KMS-11 (cell line): Measurements from ENCODE around the gene CECR2.

Source experiments
- H2AFZ ChIP-seq: fragments of 200-600 bp; sonication (generic); 2 replicates; pipeline ENCODE4 v1.6.1; 2016; ENCODE audit warnings: antibody characterized with exemption, mixed run types, low read depth
- H3K27ac ChIP-seq: fragments of 200-600 bp; sonication (generic); 2 replicates; pipeline ENCODE4 v1.6.1; 2016; ENCODE audit warnings: mild to moderate bottlenecking, mixed run types
- H3K27me3 ChIP-seq: fragments of 200-600 bp; sonication (generic); 2 replicates; pipeline ENCODE4 v1.6.1; 2017; ENCODE audit warnings: mild to moderate bottlenecking, low read depth, mixed run types, moderate library complexity; ENCODE audit not compliant: insufficient read depth
- H3K36me3 ChIP-seq: fragments of 200-600 bp; sonication (generic); 2 replicates; pipeline ENCODE4 v1.6.1; 2017; ENCODE audit warnings: mild to moderate bottlenecking, mixed run types; ENCODE audit not compliant: insufficient read depth
- H3K4me1 ChIP-seq: fragments of 200-600 bp; sonication (generic); 2 replicates; pipeline ENCODE4 v1.6.1; 2016; ENCODE audit warnings: mild to moderate bottlenecking, low read depth, mixed run types; ENCODE audit not compliant: poor library complexity, severe bottlenecking
- H3K4me2 ChIP-seq: fragments of 200-600 bp; sonication (generic); 2 replicates; pipeline ENCODE4 v1.7.0; 2016; ENCODE audit warnings: mild to moderate bottlenecking, mixed run types
- H3K4me3 ChIP-seq: fragments of 200-600 bp; sonication (generic); IDR thresholded peaks from 2 replicates; pipeline ENCODE4 v1.6.1; 2017; ENCODE audit warnings: low read depth, low read length, mixed read lengths; ENCODE audit not compliant: insufficient read depth
- H3K79me2 ChIP-seq: fragments of 200-600 bp; sonication (generic); 2 replicates; pipeline ENCODE4 v1.6.1; 2016; ENCODE audit warnings: low read depth, mixed run types; ENCODE audit not compliant: insufficient read depth
- H3K9ac ChIP-seq: fragments of 200-600 bp; sonication (generic); 2 replicates; pipeline ENCODE4 v1.6.1; 2016; ENCODE audit warnings: mild to moderate bottlenecking, mixed run types
- H4K20me1 ChIP-seq: fragments of 200-600 bp; sonication (generic); 2 replicates; pipeline ENCODE4 v1.6.1; 2016; ENCODE audit warnings: mild to moderate bottlenecking, mixed run types; ENCODE audit not compliant: insufficient read depth
- TF ChIP-seq, protein P1 (sequence below): fragments of 200-600 bp; sonication (generic); conservative IDR thresholded peaks from 2 replicates; pipeline ENCODE4 v1.6.1; 2017; ENCODE audit warnings: low read depth, mild to moderate bottlenecking, antibody characterized with exemption, low read length, moderate library complexity, mixed read lengths

Gene CECR2

DNA sequence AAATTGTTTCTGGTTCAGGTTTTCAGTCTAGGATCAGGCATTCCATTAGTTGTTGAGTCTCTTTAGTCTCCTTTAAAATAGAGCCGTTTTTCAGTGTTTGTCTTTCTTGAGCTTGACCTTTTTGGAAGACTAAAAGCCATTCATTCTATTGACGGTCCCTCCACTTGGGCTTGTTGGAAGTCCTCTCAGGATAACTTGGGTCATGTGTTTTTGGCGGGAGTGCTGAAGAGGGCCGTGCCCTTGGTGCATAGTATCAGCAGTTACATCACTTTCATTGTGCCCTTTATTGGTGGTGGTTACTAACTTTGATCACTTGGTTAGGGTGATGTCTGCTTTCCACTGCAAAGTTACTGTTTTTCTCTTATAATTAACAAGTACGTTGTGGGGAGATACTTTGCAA lies 20.8 kb downstream of the CECR2 start:
- Histone ChIP-seq H4K20me1 (no peaks in the 10 kb centered on the region), H3K9ac (no peak overlapping the region), H3K27ac (no peak overlapping the region), H3K79me2 (no peaks in the 10 kb centered on the region), H3K4me1 (peaks cover 8% of the 10 kb centered on the region), H3K27me3 (no peaks in the 10 kb centered on the region), H3K4me2 (no peak overlapping the region), H3K4me3 (no peak overlapping the region), H3K36me3 (no peaks in the 10 kb centered on the region), H2AFZ (no peak overlapping the region)
- TF ChIP-seq, protein P1, sequence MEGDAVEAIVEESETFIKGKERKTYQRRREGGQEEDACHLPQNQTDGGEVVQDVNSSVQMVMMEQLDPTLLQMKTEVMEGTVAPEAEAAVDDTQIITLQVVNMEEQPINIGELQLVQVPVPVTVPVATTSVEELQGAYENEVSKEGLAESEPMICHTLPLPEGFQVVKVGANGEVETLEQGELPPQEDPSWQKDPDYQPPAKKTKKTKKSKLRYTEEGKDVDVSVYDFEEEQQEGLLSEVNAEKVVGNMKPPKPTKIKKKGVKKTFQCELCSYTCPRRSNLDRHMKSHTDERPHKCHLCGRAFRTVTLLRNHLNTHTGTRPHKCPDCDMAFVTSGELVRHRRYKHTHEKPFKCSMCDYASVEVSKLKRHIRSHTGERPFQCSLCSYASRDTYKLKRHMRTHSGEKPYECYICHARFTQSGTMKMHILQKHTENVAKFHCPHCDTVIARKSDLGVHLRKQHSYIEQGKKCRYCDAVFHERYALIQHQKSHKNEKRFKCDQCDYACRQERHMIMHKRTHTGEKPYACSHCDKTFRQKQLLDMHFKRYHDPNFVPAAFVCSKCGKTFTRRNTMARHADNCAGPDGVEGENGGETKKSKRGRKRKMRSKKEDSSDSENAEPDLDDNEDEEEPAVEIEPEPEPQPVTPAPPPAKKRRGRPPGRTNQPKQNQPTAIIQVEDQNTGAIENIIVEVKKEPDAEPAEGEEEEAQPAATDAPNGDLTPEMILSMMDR: no peak

DNA sequence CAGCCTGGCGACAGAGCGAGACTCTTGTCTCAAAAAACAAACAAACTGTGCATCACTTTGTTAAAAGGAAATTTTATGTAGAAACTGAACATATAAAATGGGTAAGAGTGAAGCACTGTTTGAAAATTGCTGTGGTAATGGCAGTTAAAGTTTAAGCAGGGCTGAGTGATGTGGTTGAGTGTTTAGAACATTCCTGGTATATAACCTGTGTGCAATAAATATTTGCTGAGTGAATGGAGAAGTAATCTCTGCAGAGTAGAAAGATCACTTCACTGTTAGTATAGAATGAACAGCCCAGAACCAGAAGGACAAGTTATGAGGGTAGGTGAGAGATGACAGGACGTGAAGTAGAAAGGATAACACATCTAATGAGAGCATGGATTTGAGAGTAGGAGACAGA lies 27.3 kb downstream of the CECR2 start:
- H3K36me3 ChIP-seq: no peaks in the 10 kb centered on the region
- H3K27ac ChIP-seq: no peak overlapping the region
- H2AFZ ChIP-seq: no peak overlapping the region
- no peaks in the 10 kb centered on the region for H3K79me2 ChIP-seq
- H3K27me3 ChIP-seq: no peaks in the 10 kb centered on the region
- TF ChIP-seq, protein P1: no peak
- no peak overlapping the region for H3K9ac ChIP-seq
- peaks cover 8% of the 10 kb centered on the region for H3K4me1 ChIP-seq
- no peak overlapping the region for H3K4me3 ChIP-seq
- no peaks in the 10 kb centered on the region for H4K20me1 ChIP-seq
- no peak overlapping the region for H3K4me2 ChIP-seq

DNA sequence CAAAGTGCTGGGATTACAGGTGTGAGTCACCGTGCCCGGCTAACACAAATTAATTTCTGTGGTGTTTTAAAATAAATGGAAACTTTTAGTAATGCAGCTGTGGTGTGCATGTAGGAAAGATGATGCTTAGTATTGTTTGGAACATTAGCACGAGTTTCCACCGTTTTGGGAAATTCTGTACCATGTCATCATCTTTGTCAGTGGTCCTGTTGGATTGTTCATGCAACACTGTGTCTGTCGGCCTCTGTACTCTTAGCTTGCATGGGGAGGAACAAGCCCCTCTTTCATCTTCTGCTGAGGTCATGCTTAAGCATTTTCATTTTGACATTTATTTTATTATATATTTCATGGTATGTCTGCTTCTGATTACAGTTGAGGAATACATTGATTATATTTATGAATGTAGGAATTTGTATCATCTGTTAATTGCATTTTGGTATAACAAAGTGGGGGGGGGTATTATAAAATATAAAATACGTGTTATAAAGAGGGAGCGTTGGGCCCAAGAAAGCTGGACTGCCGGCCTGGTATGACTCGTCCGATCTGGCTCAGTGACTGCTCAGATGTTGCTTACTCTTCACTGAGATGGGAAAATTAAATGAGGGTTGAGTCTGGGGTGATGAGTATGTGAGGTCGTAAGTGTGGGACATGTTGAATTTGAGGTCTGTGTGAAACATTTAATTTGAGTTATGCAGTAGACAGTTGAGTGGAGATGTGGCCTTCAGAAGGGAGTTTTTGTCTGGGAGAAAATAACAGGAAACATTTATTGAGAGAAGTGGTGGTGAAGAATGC lies 28.7 kb downstream of the CECR2 start:
- Histone ChIP-seq H3K27me3 (no peaks in the 10 kb centered on the region), H3K9ac (no peak overlapping the region), H3K4me3 (no peak overlapping the region), H3K4me2 (no peak overlapping the region), H3K36me3 (no peaks in the 10 kb centered on the region), H2AFZ (no peak overlapping the region), H3K27ac (no peak overlapping the region), H3K4me1 (peaks cover 8% of the 10 kb centered on the region), H4K20me1 (no peaks in the 10 kb centered on the region), H3K79me2 (no peaks in the 10 kb centered on the region)
- TF ChIP-seq, protein P1: no peak

DNA sequence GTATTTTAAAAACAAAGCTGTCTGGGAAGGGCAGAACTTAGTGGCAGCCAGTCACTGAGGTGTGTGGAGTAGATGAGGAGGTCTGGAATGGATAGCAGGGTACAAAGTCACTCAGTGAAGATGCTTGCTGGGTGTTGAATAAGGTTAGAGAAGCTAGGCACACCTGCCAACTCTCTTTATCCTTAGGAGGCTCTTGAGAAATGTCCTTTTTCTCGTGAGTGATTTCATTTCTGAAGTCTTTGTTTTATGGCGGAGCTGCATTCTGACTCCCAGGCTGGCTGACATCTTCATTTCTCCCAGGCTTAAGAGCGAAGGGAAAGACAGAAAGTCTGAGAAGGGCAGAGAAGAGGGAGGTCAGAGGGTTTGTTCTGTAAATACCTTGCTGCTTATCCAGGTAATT lies 31.0 kb downstream of the CECR2 start:
- Histone ChIP-seq H4K20me1 (no peaks in the 10 kb centered on the region), H2AFZ (no peak overlapping the region), H3K79me2 (no peaks in the 10 kb centered on the region; the same call in 1 of the 2 replicates), H3K4me3 (no peak overlapping the region), H3K4me2 (no peak overlapping the region), H3K27me3 (no peaks in the 10 kb centered on the region), H3K27ac (no peak overlapping the region), H3K4me1 (peaks cover 17% of the 10 kb centered on the region), H3K36me3 (no peaks in the 10 kb centered on the region), H3K9ac (no peak overlapping the region)
- TF ChIP-seq, protein P1: no peak
